Inferior parietal cortex (tissue), 1 donor: Measurements from ENCODE around the gene COX15.
"Not testable (repeated sequence)": the region's sequence is repeated elsewhere in the genome, so short reads cannot be mapped to it uniquely, and the experiment has no call there.

Experiments used
- DNase-seq: peaks from one replicate; pipeline ENCODE4 v3.0.0-alpha.2; 2016; ENCODE audit errors: extremely low spot score

COX15 gene

GRCh38 chr10:99732033-99732842, at the start of gene COX15, which contains the start of gene CUTC:
TSS of gene COX15 (minus strand) at chr10:99732127. CDS start at chr10:99732049, 78 bp downstream.
TSS of gene CUTC (plus strand) at chr10:99732234. CDS start at chr10:99732349, 115 bp downstream.
- DNase-seq, result peak; percentile 98

- DNase-seq, result no peak
Measured at GRCh38 chr10:99779335-99779734, 47.4 kb upstream of the COX15 start.

DNA sequence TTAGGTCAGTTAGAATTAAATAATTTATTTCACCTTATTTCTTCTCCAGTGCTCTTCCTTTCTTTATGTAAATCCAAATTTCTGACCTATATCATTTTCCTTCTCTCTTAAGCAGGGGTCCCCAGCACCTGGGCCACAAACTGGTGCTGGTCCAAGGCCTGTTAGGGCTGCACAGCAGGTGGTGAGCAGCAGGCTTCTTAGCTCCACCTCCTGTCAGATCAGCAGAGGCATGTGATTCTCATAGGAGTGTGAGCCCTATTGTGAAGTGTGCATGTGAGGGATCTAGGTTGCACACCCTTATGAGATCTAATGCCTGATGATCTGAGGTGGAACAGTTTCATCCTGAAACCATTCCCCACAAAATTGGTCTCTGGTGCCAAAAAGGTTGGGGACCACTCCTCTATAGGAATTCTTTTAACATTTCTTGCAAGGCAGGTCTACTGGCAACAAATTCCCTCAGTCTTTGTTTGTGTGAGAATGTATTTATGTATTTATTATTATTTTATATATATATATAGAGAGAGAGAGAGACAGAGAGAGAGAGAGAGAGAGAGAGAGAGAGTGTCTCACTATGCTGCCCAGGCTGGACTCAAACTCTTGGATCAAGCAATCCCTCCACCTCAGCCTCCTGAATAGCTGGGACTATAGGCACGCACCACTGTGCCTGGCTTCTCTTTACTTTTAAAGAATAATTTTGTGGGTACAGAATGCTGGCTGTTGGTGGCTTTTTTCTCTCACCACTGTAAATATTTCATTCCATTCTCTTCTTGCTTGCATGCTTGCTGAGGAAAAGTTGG, 46.2 kb upstream of the COX15 start:
- DNase-seq, result no peak

DNA sequence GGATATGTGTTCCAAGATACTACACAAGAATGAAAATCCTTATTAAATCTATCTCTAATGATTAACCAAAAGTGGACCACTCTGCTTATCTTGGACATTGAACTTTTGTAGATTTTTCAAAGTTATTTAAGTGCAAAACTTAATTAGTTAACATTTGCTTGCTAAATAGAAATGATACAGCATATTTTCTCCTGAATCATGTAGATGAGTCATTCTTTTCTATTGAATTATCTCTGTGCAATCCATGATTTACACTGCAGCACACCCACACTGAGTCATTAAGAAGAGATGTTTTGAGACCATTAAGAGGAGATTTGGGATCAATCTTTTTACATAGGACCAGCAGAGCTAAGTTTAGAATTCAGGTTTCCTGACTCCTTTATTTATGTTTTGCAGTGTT, 43.9 kb upstream of the COX15 start:
- DNase-seq, result peak; percentile 9

DNA sequence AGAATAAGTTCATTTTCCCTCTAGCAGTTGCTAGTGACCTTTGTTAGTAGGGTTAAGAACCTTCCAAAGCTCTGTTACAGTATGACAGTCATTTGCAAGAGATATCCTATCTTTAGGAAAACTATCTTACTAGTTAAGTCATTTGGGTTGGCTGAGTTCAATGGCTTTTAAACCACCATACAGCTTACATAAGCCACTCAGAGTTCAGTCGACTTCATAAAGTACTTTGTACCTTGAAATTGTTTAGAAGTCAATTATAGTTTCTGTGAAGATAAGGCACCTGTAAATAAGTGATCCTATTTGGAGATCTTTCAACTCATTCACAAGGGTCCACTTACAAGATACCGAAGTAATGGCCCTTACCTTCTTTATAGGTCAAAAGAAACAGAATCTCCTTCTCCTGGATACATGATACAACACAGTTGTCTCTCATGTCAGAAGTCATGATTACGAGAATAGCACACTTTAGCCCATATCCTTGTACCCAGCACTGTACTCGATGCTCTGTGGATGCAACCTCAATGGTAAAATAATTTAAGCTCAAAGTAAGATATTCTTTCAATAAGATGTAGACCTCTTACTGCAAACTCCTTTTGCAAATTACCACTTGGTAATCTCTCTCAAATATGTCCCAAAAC, 38.6 kb upstream of the COX15 start:
- DNase-seq, result no peak

DNA sequence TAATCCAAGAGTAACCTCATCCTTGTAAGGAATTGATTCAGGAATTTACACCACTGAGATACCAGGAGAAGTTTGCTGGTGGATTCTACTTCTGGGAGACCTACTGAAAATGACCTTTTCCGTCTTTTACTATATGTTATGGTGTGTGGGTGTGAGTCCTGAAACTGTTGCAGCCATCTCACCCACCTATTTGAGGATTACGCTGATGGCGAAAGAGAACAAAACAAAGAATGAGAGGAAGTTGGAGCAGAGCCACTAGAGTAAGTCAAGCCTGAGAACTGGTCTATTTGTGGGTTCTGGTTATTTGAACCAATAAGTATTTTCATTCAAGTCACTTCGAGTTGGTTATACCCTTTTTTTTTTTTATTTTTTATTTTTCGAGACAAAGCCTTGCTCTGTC, 37.8 kb upstream of the COX15 start:
- DNase-seq, result no peak

- no peak for DNase-seq
Measured at GRCh38 chr10:99768556-99768955, 36.6 kb upstream of the COX15 start.

DNA sequence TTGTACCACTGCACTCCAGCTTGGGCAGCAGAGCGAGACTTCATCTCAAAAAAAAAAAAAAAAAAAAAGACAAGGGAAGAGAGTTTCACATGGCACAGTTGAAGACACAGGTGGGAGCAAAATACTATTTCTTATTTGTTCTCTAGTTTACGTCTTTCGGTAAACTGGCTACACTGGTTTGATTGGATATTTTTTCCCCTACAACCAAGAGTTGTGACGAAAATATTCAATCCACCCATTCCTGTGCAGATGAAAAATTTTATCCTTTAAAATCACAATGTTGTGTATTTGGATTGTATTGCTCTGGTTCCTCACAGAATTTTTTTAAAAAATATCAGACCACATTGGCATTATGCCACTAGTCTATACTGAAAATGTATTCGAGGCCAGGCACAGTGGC, 36.0 kb upstream of the COX15 start:
- no peak for DNase-seq

DNA sequence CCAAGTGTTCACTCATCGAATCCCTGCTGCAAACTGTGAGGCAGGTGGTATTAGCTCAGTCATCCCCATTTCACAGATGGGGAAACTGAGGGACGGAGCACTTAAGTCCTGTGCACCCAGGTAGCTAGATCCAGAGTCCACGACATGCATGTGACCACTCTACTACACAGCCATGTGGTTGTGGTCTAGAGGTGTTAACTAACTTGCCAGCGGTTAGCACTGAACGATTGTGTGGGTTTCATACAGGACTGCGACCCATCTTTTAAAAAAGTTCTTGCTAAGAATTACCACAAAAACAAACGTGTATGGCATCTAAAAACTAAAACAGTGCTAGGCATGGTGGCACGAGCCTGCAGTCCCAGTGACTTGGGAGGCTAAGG, 34.4 kb upstream of the COX15 start:
- DNase-seq, result no peak

DNA sequence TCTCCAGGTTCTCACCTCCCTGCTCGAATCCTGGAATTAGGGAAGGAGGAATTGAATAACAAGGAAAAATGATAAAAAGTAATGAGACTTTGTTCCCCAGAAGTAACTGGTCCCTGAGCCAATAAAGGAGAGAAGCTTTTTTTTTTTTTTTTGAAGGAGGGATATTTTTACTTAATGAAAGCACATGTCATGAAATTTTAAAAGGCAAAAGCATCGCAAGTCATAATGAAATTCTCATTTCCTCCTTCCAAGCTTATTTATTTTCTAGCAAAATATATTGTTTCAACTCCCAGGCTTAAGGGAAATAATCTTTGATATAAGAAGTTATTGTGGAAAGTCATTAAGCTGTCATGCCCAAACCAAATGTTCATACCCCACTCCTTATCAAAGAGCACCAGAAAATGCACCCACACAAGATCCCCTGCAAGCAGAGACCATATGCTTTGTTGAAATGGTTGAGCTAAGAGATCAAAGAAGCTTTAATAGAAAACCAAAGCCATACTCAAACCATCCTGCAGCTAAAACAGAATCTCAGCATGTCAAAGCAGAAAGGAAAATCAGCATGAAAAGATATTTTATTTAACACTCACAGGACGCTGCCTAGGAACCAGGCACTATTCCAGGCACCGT, 33.9 kb upstream of the COX15 start:
- DNase-seq, result no peak

DNA sequence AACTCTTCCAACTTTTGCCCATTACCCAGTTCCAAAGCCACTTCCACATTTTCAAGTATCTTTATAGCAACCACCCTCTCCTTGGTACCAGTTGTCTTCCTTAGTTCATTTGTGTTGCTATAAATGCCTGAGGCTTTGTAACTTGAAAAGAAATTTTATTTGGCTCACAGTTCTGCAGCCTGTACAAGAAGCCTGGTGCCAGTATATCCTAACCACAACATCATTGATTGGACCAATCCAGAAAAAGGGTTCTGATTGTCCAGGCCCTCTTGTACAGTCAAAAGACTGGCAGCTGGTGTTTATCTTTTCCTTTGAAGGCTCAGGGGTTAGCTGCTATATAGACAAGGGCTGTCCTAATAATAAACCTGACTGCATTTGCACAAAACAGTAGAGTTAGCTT, 29.4 kb upstream of the COX15 start:
- DNase-seq, result peak; percentile 27

- no peak for DNase-seq
Measured at GRCh38 chr10:99760321-99760720, 28.4 kb upstream of the COX15 start.

- DNase-seq, result no peak
Measured at GRCh38 chr10:99758211-99758891, 26.4 kb upstream of the COX15 start.

DNA sequence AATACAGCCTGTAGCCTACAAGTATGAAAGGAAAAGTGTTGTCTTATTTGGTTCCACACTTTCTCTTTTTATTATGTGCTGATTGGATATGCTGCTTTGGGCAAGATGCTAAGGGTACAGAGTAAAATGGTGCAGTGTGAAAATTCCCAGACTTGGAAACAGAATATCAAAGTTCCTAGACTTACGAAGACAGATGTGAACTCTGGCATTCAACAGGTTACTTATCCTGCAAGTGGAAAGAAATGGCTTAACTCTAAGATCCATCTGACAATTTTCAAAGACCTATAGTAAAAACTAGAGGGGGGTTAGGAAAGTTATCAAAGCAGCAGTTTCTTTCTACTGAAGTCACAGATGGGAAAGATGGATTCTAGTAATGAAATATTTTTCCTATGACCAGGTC, 24.2 kb upstream of the COX15 start:
- DNase-seq, result no peak

DNA sequence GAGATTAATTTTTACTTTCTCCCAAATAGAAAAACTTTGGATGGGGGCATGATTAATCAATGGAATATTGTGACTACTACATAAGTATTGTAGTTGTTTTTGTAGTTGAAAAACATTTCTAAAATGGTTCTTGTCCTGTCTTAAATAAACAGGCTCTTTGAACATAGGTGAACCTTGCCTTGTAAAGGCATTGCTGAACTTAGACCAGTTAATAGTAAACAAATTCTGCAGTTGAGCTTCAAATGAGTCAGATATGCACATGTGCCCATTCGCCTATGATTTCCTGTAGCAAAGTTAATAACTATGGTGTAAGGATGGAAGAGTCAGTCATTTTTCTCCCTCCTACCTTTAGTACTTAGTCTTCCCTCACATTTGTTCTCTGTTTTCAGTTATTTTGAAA, 22.7 kb upstream of the COX15 start:
- no peak for DNase-seq

GRCh38 chr10:99750641-99751040, 18.7 kb upstream of the COX15 start:
- DNase-seq, result no peak

DNA sequence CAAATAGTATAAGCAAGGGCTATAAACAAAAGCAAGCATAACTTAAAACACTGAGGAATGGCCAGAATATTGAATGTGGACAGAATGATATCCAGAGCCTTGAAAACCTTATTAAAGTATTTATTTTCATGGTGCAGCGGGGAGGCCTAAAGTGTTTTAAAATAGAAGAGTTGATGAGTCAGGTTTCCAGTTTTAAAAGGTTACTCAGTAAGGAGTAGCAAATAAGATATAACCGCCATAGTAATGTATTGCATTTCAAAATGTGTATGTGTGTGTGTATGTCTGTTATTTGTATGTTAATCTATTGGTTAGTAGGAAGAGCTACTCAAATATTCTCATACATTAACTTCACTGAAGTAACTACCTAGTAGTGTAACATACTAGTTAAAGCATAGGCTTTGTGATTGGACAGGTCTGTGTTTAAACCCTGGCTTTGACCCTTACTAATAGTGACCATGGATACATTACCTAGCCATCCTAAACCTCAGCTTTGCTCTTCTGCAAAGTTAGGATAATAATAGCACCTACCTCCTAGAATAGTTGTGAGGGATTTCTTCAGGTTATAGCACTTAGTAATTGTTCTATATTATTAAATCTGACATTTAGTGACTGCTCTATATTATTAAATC, 17.0 kb upstream of the COX15 start:
- DNase-seq, result no peak

GRCh38 chr10:99746166-99746565, 14.2 kb upstream of the COX15 start:
- DNase-seq, result not testable (repeated sequence)

DNA sequence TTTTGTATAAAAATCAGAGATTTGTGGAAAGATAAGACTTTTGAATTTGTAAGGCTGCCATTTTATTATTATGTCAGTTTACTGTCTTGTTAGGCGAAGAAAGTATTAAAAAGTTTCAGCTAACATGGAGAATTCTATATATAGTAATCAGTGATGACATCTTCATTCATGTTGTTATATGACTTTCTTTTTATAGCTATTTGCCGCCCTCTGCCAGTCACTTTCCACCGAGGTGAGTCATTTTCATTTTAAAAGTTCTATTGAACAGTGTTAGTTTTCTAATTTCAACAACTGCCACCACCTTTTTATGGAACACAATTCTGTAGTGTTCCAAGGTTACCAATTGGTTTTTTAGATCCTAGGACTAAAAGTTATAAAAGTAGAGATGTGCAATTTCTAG, 11.9 kb upstream of the COX15 start:
- DNase-seq, result no peak

DNA sequence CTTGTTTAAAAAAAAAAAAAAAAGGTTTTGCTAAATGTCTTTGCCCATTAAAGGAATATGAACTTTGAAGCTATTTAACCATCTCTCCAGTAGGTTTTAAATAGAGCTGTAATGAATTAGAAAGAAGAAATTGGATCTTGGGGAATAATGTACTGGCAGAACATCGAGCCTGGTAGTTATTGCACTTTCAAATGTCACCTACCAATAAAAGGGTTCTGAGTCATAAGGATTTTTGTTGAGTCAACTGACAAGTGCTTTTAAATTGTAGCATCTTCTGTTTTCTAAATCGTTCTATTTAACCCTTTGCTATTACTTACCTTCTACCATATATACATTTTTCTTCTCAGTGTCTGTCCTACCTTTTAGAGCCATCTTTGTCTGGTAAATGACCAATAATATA, 10.8 kb upstream of the COX15 start:
- no peak for DNase-seq

GRCh38 chr10:99742254-99742653, 10.3 kb upstream of the COX15 start:
- DNase-seq, result no peak
